Body of pancreas (tissue), 4 donors: ENCODE measurements around the gene TRERF1. TPM values are rescaled to one million over a fixed set of nuclear protein-coding genes. Genes with fewer than 3 reads are reported as not detected.

Source experiments
- ATAC-seq: fragments of 150-250 bp; one replicate; pipeline ENCODE4 v1.9.1; 2016
- DNase-seq, 4 donors: peaks; one replicate each; pipeline ENCODE4 v3.0.0-alpha.2; 2019
- H3K27ac ChIP-seq, 4 donors: fragments of 200-600 bp; sonication (generic); 1 replicate in 3 of 4; 2 replicates in 1 of 4; pipeline versions ENCODE4 v1.5.1 to v1.6.1; 2016 to 2019; ENCODE audit warnings: mild to moderate bottlenecking in 1 of 4, mixed read lengths in 1 of 4, moderate library complexity in 1 of 4
- H3K27me3 ChIP-seq, 2 donors: fragments of 200-600 bp; sonication (generic); one replicate each; pipeline ENCODE4 v1.6.0; 2016; ENCODE audit warnings: mild to moderate bottlenecking in 1 of 2
- H3K36me3 ChIP-seq, 2 donors: fragments of 200-600 bp; sonication (generic); replicated peaks in 1 of 2; 2 replicates each; pipeline ENCODE4 v1.5.1; 2016; ENCODE audit warnings: low read depth in 2 of 2; ENCODE audit not compliant: insufficient read depth in 1 of 2
- H3K4me1 ChIP-seq: fragments of 200-600 bp; sonication (generic); one replicate; pipeline ENCODE4 v1.6.0; 2016
- H3K4me3 ChIP-seq, 2 donors: fragments of 200-600 bp; sonication (generic); 1 replicate in 1 of 2; 2 replicates in 1 of 2; pipeline ENCODE4 v1.5.1; 2016 to 2019
- H3K9me3 ChIP-seq, 3 donors: fragments of 200-600 bp; sonication (generic); 1 replicate in 2 of 3; 2 replicates in 1 of 3; pipeline ENCODE4 v1.5.1; 2016
- POLR2A ChIP-seq, 3 donors: fragments of 450-650 bp; IDR thresholded peaks; one replicate each; pipeline ENCODE4 v1.6.1; 2016; ENCODE audit warnings: antibody characterized with exemption in 3 of 3, mild to moderate bottlenecking in 2 of 3
- WGBS, 2 donors: methylation state at CpG; one replicate each; pipeline ENCODE4 v1.1.5; 2017; 5-methylcytosine and 5-hydroxymethylcytosine counted together
- intact Hi-C: fragments of 100-400 bp; cut with DNase I; formaldehyde crosslinking; loops from one replicate; pipeline ENCODE4 v1.15.1; 2023
- total RNA-seq, 2 donors: library from RNA; depleted of rRNA; stranded (reverse); fragments of >200 nt; gene quantifications; one replicate each; pipeline ENCODE4 v1.1.0, GENCODE V29; 2016
- TF ChIP-seq, protein P1 (sequence below), 7 experiments: fragments of 450-650 bp in 4 of 7; fragments of 200-600 bp in 3 of 7; sonication (generic) in 3 of 7; IDR thresholded peaks; one replicate each; pipeline ENCODE4 v1.5.1; 2016 to 2019; ENCODE audit warnings: antibody characterized with exemption in 7 of 7

The TRERF1 gene
- total RNA-seq, 2 donors from 2014 or later = 2.3 to 3.4 TPM

DNA sequence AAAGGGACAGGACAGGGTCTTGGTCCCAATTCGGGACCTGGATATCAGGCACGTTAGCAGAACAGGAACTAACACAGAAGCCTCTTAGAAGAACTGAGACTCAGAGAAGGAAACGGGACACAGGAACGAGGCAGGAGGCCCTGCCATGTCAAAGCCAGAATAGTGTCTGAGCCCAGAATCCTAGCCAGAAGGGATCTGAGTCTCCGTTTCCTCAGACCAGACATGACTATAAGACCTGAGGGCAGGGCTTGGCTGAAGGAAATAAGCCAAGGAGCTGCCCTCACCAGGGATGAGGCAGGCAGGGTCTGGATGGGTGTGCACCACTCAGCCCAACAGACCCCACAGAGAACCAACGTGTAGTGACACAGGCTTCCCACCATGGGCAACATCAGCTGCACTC, 40.3 kb downstream of the TRERF1 start:
- no peak for TF ChIP-seq POLR2A (IDR thresholded peaks at IDR 0.05)
- TF ChIP-seq, protein P1, sequence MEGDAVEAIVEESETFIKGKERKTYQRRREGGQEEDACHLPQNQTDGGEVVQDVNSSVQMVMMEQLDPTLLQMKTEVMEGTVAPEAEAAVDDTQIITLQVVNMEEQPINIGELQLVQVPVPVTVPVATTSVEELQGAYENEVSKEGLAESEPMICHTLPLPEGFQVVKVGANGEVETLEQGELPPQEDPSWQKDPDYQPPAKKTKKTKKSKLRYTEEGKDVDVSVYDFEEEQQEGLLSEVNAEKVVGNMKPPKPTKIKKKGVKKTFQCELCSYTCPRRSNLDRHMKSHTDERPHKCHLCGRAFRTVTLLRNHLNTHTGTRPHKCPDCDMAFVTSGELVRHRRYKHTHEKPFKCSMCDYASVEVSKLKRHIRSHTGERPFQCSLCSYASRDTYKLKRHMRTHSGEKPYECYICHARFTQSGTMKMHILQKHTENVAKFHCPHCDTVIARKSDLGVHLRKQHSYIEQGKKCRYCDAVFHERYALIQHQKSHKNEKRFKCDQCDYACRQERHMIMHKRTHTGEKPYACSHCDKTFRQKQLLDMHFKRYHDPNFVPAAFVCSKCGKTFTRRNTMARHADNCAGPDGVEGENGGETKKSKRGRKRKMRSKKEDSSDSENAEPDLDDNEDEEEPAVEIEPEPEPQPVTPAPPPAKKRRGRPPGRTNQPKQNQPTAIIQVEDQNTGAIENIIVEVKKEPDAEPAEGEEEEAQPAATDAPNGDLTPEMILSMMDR (IDR thresholded peaks at IDR 0.05) = no peak
- ATAC-seq = no peak
- WGBS, 2 donors = 67 to 75% methylated on average over 6 of the region's 6 CpGs
- H3K9me3 ChIP-seq = no peaks in the 10 kb centered on the region
- H3K4me3 ChIP-seq = no peak overlapping the region
- H3K4me1 ChIP-seq = no peaks in the 10 kb centered on the region
- intact Hi-C loops = no loop called here
- H3K27me3 ChIP-seq = no peaks in the 10 kb centered on the region
- no peak for DNase-seq
- no peaks in the 10 kb centered on the region for H3K36me3 ChIP-seq
- no peak overlapping the region for H3K27ac ChIP-seq

DNA sequence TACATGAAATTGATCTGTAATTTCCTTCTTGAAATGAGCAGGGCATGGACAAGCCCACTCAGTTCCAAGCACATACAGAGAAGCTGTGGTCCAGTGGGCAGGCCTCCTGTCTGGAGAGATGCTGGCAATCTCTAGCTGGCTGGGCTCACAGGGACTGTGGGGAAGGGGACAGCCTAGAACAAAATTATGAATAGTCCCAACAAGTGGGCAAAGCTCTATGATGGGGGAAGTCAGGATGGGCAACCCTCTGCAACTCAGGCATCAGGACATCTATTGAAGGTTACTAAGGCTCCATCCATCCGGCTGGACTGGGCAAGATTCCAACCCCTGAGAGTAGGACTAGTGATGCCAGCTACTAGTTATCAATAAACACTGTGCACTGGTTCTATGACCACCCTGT, 40.9 kb downstream of the TRERF1 start:
- DNase-seq (no peak), ATAC-seq (no peak)
- Histone ChIP-seq H3K36me3 (no peaks in the 10 kb centered on the region), H3K4me3 (no peak overlapping the region), H3K4me1 (no peaks in the 10 kb centered on the region), H3K27me3 (no peaks in the 10 kb centered on the region), H3K9me3 (no peaks in the 10 kb centered on the region), H3K27ac (no peak overlapping the region)
- TF ChIP-seq, protein P1 (IDR thresholded peaks at IDR 0.05) = no peak
- no peak for TF ChIP-seq POLR2A (IDR thresholded peaks at IDR 0.05)
- WGBS, 2 donors = 55 to 67% methylated on average over 1 of the region's 1 CpG
- intact Hi-C loops = no loop called here

DNA sequence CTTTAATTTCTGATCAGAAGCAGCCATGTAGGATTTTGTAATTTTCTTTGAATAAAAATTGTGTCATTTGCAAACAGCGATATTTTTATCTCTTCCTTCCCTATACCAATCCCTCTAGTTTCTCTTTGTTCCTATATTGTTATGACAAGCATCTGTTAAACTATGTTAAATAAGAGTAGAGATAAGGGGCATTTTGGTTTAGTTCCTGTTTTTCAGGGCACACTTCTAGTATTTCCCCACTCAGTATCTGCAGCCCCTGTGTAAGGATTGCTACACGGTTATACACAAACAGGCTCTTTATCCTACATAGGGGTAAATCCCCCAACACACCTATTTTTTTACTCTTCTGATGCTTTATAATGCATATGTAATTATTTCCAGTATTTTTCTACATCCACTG, 42.1 kb downstream of the TRERF1 start:
- no peak for DNase-seq
- intact Hi-C loops = no loop called here
- Histone ChIP-seq H3K27me3 (no peaks in the 10 kb centered on the region), H3K4me1 (no peaks in the 10 kb centered on the region), H3K36me3 (no peaks in the 10 kb centered on the region), H3K9me3 (no peaks in the 10 kb centered on the region), H3K27ac (no peak overlapping the region), H3K4me3 (no peak overlapping the region)
- 68 to 79% methylated on average over 2 of the region's 2 CpGs for WGBS, 2 donors
- no peak for TF ChIP-seq POLR2A (IDR thresholded peaks at IDR 0.05)
- TF ChIP-seq, protein P1 (IDR thresholded peaks at IDR 0.05) = no peak
- no peak for ATAC-seq

DNA sequence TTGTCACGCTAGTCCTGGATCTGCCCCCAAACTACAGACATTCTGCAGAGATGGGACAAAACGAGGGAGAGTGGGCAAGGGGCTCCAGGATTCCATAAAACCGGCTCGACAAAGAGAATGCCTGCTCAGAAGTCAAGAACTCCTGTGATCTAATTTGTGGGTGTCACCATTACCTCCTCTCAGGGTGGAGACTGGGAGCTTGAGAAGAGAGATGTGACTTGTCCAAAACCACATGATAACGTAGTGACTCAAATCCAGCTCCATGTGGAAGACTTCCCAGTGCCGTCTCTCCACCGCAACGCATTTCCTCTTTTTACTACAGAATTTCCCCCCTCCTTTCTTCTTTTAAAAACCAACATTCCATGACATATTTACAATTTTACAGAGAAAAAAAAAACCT, 44.3 kb downstream of the TRERF1 start:
- no peaks in the 10 kb centered on the region for H3K4me1 ChIP-seq
- no peaks in the 10 kb centered on the region for H3K9me3 ChIP-seq
- no peaks in the 10 kb centered on the region for H3K27me3 ChIP-seq
- no peak overlapping the region for H3K4me3 ChIP-seq
- ATAC-seq (no peak), DNase-seq (peak in 1 of 4 donors; percentile 24)
- intact Hi-C loops = no loop called here
- H3K36me3 ChIP-seq = no peaks in the 10 kb centered on the region
- WGBS, 2 donors = 76 to 82% methylated on average over 8 of the region's 8 CpGs
- TF ChIP-seq, protein P1 (IDR thresholded peaks at IDR 0.05) = no peak
- TF ChIP-seq POLR2A (IDR thresholded peaks at IDR 0.05) = no peak
- no peak overlapping the region for H3K27ac ChIP-seq
